Smooth muscle cell of bladder (primary cell): ENCODE results near the gene MAP3K19. TPM values are rescaled to one million over a fixed set of nuclear protein-coding genes. Genes with fewer than 3 reads are reported as not detected.

Experiments
- total RNA-seq: library from RNA; depleted of rRNA; stranded (reverse); fragments of >200 nt; gene quantifications from 2 replicates; pipeline ENCODE4 v1.2.3, GENCODE V29; 2014

Gene MAP3K19
- total RNA-seq, result not detected in 2 replicates

GRCh38 chr2:135047300-135047699, at the start of gene MAP3K19:
MAP3K19 (minus strand) TSS chr2:135047447; CDS start chr2:135024647, 22,800 bp downstream.

GRCh38 chr2:135052042-135052876, 5.0 kb upstream of the MAP3K19 start, which contains the start of gene RAB3GAP1:
RAB3GAP1 (plus strand) TSS chr2:135052292; CDS start chr2:135052308, 16 bp downstream.

GRCh38 chr2:134918526-134919340, 128.5 kb downstream of the MAP3K19 start, which contains the start of gene CCNT2:
CCNT2 (plus strand) TSS chr2:134918822; CDS start chr2:134918855, 33 bp downstream.

Other genes starting within 250 kb of the MAP3K19 start
- gene ACMSD, start 208.8 kb downstream of the MAP3K19 start, total RNA-seq, result under 0.01 TPM in 1 of 2 replicates, not detected in the other
- 18.9 and 21.9 TPM in 2 replicates for gene CCNT2, start 128.6 kb downstream of the MAP3K19 start, total RNA-seq
- gene RAB3GAP1, start 4.8 kb upstream of the MAP3K19 start, total RNA-seq, result 63.3 and 66.7 TPM in 2 replicates